ENCODE results near the gene SYNGR1.

DNA sequence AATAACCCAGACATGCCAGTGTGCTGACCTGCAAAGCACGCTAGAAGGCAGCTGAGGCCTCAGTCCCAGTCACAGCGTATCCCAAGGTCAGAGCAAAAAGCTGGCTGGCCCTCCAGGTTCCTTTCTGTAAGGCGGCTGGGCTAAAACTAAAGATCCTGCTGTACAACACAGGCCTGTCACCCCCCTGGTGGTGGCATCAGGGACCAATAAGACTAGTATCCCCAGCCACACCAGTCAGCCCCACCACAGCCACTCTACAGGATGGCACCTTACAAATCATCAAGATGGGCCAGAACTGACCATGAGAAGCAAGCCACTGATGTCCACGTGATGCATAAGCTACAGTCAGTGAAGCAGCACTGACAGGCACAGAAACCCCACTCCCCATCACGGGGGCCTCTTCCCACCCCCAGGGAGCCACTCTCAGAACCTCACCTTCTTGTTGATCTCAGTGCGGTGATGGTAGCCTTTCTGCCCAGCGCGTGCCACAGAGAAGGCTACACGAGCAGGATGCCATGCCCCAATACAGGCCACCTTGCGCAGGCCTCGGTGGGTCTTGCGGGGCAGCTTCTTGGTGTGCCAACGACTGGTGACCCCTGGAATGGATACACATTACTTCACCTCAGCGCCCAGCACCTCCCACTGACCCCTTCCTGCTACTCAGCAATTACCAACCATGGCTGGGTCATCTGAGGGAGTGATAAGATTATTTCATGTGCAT lies 35.4 kb upstream of the SYNGR1 start:
- no peak for TF ChIP-seq TAF1 (IDR thresholded peaks at IDR 0.05; ENCODE audit: low read depth, low read length)
- peak; percentile 44; the same call in 1 of the 2 replicates for TF ChIP-seq POLR2A (IDR thresholded peaks at IDR 0.05; ENCODE audit: low read depth, low read length)
- no peak; the same call in 1 of the 2 replicates for TF ChIP-seq POLR2AphosphoS5 (IDR thresholded peaks at IDR 0.05; ENCODE audit: low read depth, low read length)
